RWPE2 (cell line): ENCODE results near the gene NRIP3.
A peak's percentile ranks its signal among the peaks of the same experiment; 100 is the strongest.

Source experiments
- ATAC-seq: fragments of 200-7000 bp; cut with Tn5 transposase; 3 replicates; pipeline ENCODE4 v1.9.1; 2021; ENCODE audit warnings: low read depth
- DNase-seq: peaks from one replicate; pipeline ENCODE4 v3.0.0-alpha.2; 2020; ENCODE audit warnings: low spot score
- H3K27ac ChIP-seq: fragments of 450-650 bp; 2 replicates; pipeline ENCODE4 v1.5.1; 2017; ENCODE audit warnings: mild to moderate bottlenecking; ENCODE audit not compliant: poor library complexity, severe bottlenecking
- H3K27me3 ChIP-seq: fragments of 250-450 bp; sonication (Bioruptor Pico); 2 replicates; pipeline ENCODE4 v1.5.1; 2021; ENCODE audit warnings: mild to moderate bottlenecking, moderate library complexity; ENCODE audit not compliant: insufficient read depth, poor library complexity, severe bottlenecking
- H3K36me3 ChIP-seq: fragments of 250-450 bp; sonication (Bioruptor Pico); 2 replicates; pipeline ENCODE4 v1.5.1; 2020; ENCODE audit warnings: low read depth, mild to moderate bottlenecking, moderate library complexity
- H3K4me1 ChIP-seq: fragments of 250-450 bp; sonication (Bioruptor Pico); 2 replicates; pipeline ENCODE4 v1.5.1; 2021; ENCODE audit warnings: mild to moderate bottlenecking, moderate library complexity; ENCODE audit not compliant: insufficient read depth, poor library complexity, severe bottlenecking
- H3K4me3 ChIP-seq: fragments of 250-450 bp; sonication (Bioruptor Pico); 2 replicates; pipeline ENCODE4 v1.5.1; 2021; ENCODE audit warnings: mild to moderate bottlenecking, moderate library complexity; ENCODE audit not compliant: severe bottlenecking
- H3K9me3 ChIP-seq: fragments of 250-450 bp; sonication (Bioruptor Pico); 2 replicates; pipeline ENCODE4 v1.5.1; 2021; ENCODE audit warnings: mild to moderate bottlenecking, moderate library complexity; ENCODE audit not compliant: severe bottlenecking
- TF ChIP-seq, protein P1 (sequence below): fragments of 450-650 bp; IDR thresholded peaks from one replicate; pipeline ENCODE4 v1.5.1; 2017; ENCODE audit warnings: mild to moderate bottlenecking, moderate library complexity; ENCODE audit not compliant: poor library complexity, severe bottlenecking

NRIP3 gene

DNA sequence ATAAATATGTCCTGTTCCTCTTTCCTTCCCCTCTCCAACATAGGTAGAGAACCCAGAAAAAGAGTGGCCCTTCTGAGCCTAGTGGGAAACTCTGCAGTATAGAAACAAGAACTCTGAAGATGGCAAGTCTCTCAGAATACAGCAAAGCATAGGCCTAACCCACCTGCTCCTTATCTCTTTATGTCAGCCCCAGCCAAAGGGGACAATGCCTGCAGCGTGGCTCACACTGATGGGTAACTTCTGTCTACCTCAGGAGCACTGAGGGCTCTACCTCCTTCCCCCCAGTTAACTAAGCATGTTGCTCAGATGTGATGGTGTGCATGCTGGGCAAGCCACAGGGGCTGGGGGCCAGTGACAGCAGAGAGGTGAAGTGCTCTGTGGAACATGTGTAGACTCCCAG, 4.9 kb upstream of the NRIP3 start:
- no peak for DNase-seq

DNA sequence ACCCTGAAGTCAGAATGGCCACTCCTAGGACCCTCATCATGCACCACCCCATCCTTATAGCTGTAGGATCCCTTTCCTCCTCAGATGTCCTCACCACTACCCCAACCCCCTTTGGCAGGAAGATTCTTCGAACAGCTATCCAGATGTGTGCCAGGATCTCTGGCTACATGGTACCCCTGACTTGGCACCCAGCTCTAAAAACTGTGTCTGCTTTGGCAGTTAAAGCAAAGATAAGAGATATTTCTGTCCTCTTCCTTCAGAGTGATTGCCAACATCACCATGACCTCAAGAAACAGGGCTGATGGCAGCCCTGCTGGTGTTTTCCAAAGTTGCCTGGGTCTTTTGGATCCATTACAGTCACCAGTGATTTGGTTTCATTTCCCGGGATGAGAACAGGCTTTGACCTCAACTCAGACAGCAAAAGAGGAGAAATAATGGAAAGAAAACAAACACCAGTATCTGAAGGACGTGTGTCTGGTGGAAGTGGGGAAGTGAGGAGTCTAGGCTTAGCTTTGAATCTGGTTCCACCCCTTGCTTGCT, 4.3 kb upstream of the NRIP3 start:
- no peaks in the 10 kb centered on the region for H3K36me3 ChIP-seq
- H3K27ac ChIP-seq, result no peak overlapping the region
- ATAC-seq, result no peak
- peaks cover 22% of the 10 kb centered on the region for H3K27me3 ChIP-seq
- H3K4me1 ChIP-seq, result peaks cover 3% of the 10 kb centered on the region
- TF ChIP-seq, protein P1, sequence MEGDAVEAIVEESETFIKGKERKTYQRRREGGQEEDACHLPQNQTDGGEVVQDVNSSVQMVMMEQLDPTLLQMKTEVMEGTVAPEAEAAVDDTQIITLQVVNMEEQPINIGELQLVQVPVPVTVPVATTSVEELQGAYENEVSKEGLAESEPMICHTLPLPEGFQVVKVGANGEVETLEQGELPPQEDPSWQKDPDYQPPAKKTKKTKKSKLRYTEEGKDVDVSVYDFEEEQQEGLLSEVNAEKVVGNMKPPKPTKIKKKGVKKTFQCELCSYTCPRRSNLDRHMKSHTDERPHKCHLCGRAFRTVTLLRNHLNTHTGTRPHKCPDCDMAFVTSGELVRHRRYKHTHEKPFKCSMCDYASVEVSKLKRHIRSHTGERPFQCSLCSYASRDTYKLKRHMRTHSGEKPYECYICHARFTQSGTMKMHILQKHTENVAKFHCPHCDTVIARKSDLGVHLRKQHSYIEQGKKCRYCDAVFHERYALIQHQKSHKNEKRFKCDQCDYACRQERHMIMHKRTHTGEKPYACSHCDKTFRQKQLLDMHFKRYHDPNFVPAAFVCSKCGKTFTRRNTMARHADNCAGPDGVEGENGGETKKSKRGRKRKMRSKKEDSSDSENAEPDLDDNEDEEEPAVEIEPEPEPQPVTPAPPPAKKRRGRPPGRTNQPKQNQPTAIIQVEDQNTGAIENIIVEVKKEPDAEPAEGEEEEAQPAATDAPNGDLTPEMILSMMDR, result no peak
- H3K4me3 ChIP-seq, result no peak overlapping the region
- no peak for DNase-seq
- no peaks in the 10 kb centered on the region for H3K9me3 ChIP-seq

More for the DNA sequence above, 4.9 kb upstream of the NRIP3 start:
- no peak for ATAC-seq
- Histone ChIP-seq H3K27me3 (peaks cover 16% of the 10 kb centered on the region), H3K9me3 (no peaks in the 10 kb centered on the region), H3K36me3 (no peaks in the 10 kb centered on the region), H3K4me3 (no peak overlapping the region), H3K4me1 (no peaks in the 10 kb centered on the region), H3K27ac (no peak overlapping the region)
- TF ChIP-seq, protein P1, result no peak

DNA sequence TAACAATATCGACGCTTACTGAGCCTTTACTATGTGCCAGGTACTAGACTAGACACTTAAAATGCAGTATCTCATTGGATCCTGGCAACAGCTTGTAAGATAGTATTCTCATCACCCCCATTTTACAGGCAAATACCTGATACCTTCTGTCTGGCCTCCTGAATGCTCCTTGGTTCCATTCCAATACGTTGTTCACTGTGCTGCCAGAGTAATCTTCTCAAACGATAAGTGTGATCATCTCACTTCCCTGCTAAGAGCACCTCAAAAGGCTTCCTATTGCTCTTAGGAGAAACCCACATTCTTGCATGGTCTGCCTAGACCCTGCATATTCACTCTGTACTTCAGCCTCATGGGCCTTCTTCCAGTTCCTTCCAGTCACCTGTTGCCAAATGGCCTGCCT, 1.3 kb upstream of the NRIP3 start:
- Histone ChIP-seq H3K27me3 (peaks cover 23% of the 10 kb centered on the region), H3K9me3 (no peaks in the 10 kb centered on the region), H3K36me3 (no peaks in the 10 kb centered on the region), H3K27ac (no peak overlapping the region), H3K4me1 (peaks cover 14% of the 10 kb centered on the region), H3K4me3 (no peak overlapping the region)
- ATAC-seq, result no peak
- no peak for DNase-seq
- TF ChIP-seq, protein P1, result no peak

DNA sequence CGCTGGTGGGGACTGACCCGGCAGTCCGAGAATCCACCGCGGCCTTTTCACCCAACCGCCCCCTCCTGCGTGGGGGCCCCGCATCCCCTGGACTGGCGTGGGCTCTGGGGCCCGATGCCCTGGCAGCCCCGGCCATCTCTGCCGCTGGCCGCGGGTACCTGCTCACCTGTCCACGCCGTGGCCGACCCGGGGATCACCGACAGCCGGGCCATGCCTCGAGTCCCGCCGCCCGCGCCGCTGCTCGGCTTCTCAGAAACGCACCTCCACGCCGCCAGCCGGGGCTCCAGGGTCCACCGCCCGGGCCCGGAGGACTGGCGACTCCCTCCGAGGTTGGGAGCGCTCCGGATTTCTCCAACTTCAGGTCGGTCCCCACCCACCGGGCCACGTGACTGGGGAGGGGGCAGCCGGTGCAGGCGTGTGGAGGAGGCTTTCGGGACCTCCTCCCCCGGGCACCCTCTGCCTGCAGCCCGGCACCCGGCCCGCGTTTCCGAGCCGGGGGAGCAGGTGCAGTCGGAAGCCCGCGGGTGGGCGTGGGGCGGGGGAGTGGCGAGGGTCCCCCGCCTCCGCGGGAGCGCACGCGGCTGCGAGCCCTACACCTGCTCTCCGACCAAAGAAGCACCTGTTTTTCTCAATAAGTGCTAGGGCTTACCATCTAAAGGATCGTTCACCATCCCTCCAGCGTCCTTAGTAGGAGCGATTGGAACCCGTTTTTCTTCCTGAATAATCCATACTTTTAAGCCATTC, 554 bp upstream of the NRIP3 start:
- Histone ChIP-seq H3K27me3 (peaks cover 23% of the 10 kb centered on the region), H3K4me3 (peak overlapping the region; percentile 27), H3K36me3 (no peaks in the 10 kb centered on the region), H3K27ac (no peak overlapping the region), H3K9me3 (no peaks in the 10 kb centered on the region), H3K4me1 (peaks cover 14% of the 10 kb centered on the region)
- TF ChIP-seq, protein P1, result no peak
- ATAC-seq (0 out of 3 replicates have a peak, but pooled peaks have one; percentile 3), DNase-seq (no peak)
